ENCODE data around the gene PRAME. TPM values are rescaled to one million over a fixed set of nuclear protein-coding genes. Genes with fewer than 3 reads are reported as not detected.

Gene PRAME
- total and polyA plus RNA-seq, 2 experiments from 2014 or later: not detected

DNA sequence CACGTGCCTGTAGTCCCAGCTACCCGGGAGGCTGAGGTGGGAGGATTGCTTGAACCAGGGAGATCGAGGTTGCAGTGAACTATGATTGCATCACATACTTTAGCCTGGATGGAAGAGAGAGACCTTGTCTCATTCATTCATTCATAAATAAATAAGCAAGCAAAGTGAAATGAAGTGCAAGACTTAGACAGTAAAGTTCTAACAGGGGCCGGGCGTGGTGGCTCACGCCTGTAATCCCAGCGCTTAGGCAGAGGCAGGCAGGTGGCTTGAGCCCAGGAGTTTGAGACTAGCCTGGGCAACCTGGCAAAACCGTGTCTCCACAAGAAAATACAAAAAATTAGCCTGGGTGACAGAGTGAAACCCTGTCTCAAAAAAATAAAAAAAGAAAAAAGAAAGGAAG, 37.4 kb downstream of the PRAME start:
- WGBS, 2 experiments (ENCODE audit: low coverage in 1 of 2, low lambda C conversion rate in 2 of 2, missing lambda C conversion rate in 2 of 2): 56 to 57% methylated on average over 8 of the region's 8 CpGs
- no peaks in the 10 kb centered on the region for H3F3A ChIP-seq (ENCODE audit: insufficient read depth)

GRCh38 chr22:22520667-22521602, 38.1 kb downstream of the PRAME start:
- H3K4me3 ChIP-seq: no peak overlapping the region
- DNase-seq: no peak
- H2AFZ ChIP-seq: peak overlapping the region; percentile 69; the same call in 1 of the 2 replicates
- H3K36me3 ChIP-seq (ENCODE audit: low read depth): no peaks in the 10 kb centered on the region
- no peaks in the 10 kb centered on the region for H3K9me3 ChIP-seq (ENCODE audit: low read depth)
- 38 to 46% methylated on average over 10 to 12 of the region's 12 CpGs for WGBS, 2 experiments (ENCODE audit: low coverage in 1 of 2, low lambda C conversion rate in 2 of 2, missing lambda C conversion rate in 2 of 2)
- no peaks in the 10 kb centered on the region for H3K79me2 ChIP-seq (ENCODE audit: insufficient read depth)
- no peak overlapping the region for H3K9ac ChIP-seq
- peaks cover 11% of the 10 kb centered on the region for H3K27me3 ChIP-seq (replicated peaks; ENCODE audit: insufficient read depth)
- H3F3A ChIP-seq (ENCODE audit: insufficient read depth): no peaks in the 10 kb centered on the region
- no peak for TF ChIP-seq EZH2phosphoT487 (IDR thresholded peaks at IDR 0.05; ENCODE audit: insufficient read depth, low read depth)
- TF ChIP-seq EZH2 (IDR thresholded peaks at IDR 0.05; ENCODE audit: insufficient read depth, poor library complexity, severe bottlenecking): no peak
- no peaks in the 10 kb centered on the region for H4K20me1 ChIP-seq (ENCODE audit: insufficient read depth)
- no peak overlapping the region for H3K4me2 ChIP-seq (ENCODE audit: unreplicated experiment)
- in situ Hi-C loops (cut with MboI): no loop called here
- H3K4me1 ChIP-seq (ENCODE audit: insufficient read depth): no peaks in the 10 kb centered on the region
- H3K9me2 ChIP-seq (ENCODE audit: insufficient read depth): no peaks in the 10 kb centered on the region
- no peak overlapping the region for H3K27ac ChIP-seq

More for the DNA sequence above, 37.4 kb downstream of the PRAME start:
- no peak overlapping the region for H3K4me3 ChIP-seq
- no peaks in the 10 kb centered on the region for H4K20me1 ChIP-seq (ENCODE audit: insufficient read depth)
- TF ChIP-seq EZH2 (IDR thresholded peaks at IDR 0.05; ENCODE audit: insufficient read depth, poor library complexity, severe bottlenecking): no peak
- TF ChIP-seq EZH2phosphoT487 (IDR thresholded peaks at IDR 0.05; ENCODE audit: insufficient read depth, low read depth): no peak
- in situ Hi-C loops (cut with MboI): no loop called here
- H3K9me2 ChIP-seq (ENCODE audit: insufficient read depth): no peaks in the 10 kb centered on the region
- H3K27me3 ChIP-seq (replicated peaks; ENCODE audit: insufficient read depth): peaks cover 11% of the 10 kb centered on the region
- DNase-seq: no peak
- no peaks in the 10 kb centered on the region for H3K79me2 ChIP-seq (ENCODE audit: insufficient read depth)
- no peak overlapping the region for H3K4me2 ChIP-seq (ENCODE audit: unreplicated experiment)
- H3K9ac ChIP-seq: no peak overlapping the region
- no peak overlapping the region; the same call in 1 of the 2 replicates for H2AFZ ChIP-seq
- H3K4me1 ChIP-seq (ENCODE audit: insufficient read depth): no peaks in the 10 kb centered on the region
- no peaks in the 10 kb centered on the region for H3K36me3 ChIP-seq (ENCODE audit: low read depth)
- no peak overlapping the region for H3K27ac ChIP-seq
- H3K9me3 ChIP-seq (ENCODE audit: low read depth): no peaks in the 10 kb centered on the region

GRCh38 chr22:22520020-22520656, 38.9 kb downstream of the PRAME start, which contains the start of gene ZNF280A:
TSS of gene ZNF280A (minus strand) at chr22:22520270. CDS start at chr22:22515630, 4,640 bp downstream.
- Histone ChIP-seq H3K27ac (no peak within 1 kb of the TSS), H3K79me2 (ENCODE audit: insufficient read depth) (no peaks in the 10 kb centered on the region), H3K4me1 (ENCODE audit: insufficient read depth) (no peaks in the 10 kb centered on the region), H3F3A (ENCODE audit: insufficient read depth) (no peaks in the 10 kb centered on the region), H2AFZ (peak within 1 kb of the TSS; percentile 69; the same call in 1 of the 2 replicates), H3K27me3 (replicated peaks; ENCODE audit: insufficient read depth) (peaks cover 11% of the 10 kb centered on the region), H3K9me2 (ENCODE audit: insufficient read depth) (no peaks in the 10 kb centered on the region), H4K20me1 (ENCODE audit: insufficient read depth) (no peaks in the 10 kb centered on the region), H3K4me3 (no peak within 1 kb of the TSS), H3K36me3 (ENCODE audit: low read depth) (no peaks in the 10 kb centered on the region), H3K9me3 (ENCODE audit: low read depth) (no peaks in the 10 kb centered on the region), H3K9ac (no peak within 1 kb of the TSS), H3K4me2 (ENCODE audit: unreplicated experiment) (no peak within 1 kb of the TSS)
- DNase-seq: peak; percentile 12
- 50 to 54% methylated on average over 12 of the region's 12 CpGs for WGBS, 2 experiments (ENCODE audit: low coverage in 1 of 2, low lambda C conversion rate in 2 of 2, missing lambda C conversion rate in 2 of 2)
- in situ Hi-C loops (cut with MboI): no loop called here
- TF ChIP-seq EZH2phosphoT487 (IDR thresholded peaks at IDR 0.05; ENCODE audit: insufficient read depth, low read depth) (no peak), EZH2 (IDR thresholded peaks at IDR 0.05; ENCODE audit: insufficient read depth, poor library complexity, severe bottlenecking) (no peak)

- H3K79me2 ChIP-seq (ENCODE audit: insufficient read depth): no peaks in the 10 kb centered on the region
- H3K9ac ChIP-seq: no peak overlapping the region
- no peaks in the 10 kb centered on the region for H3K9me3 ChIP-seq (ENCODE audit: low read depth)
- H3K4me1 ChIP-seq (ENCODE audit: insufficient read depth): no peaks in the 10 kb centered on the region
- no peaks in the 10 kb centered on the region for H4K20me1 ChIP-seq (ENCODE audit: insufficient read depth)
- no peaks in the 10 kb centered on the region for H3K9me2 ChIP-seq (ENCODE audit: insufficient read depth)
- TF ChIP-seq EZH2 (IDR thresholded peaks at IDR 0.05; ENCODE audit: insufficient read depth, poor library complexity, severe bottlenecking) (no peak), EZH2phosphoT487 (IDR thresholded peaks at IDR 0.05; ENCODE audit: insufficient read depth, low read depth) (no peak)
- no peak for DNase-seq
- H3K4me2 ChIP-seq (ENCODE audit: unreplicated experiment): no peak overlapping the region
- WGBS, 2 experiments (ENCODE audit: low coverage in 1 of 2, low lambda C conversion rate in 2 of 2, missing lambda C conversion rate in 2 of 2): 38 to 55% methylated on average over 5 of the region's 5 CpGs
- H3K27me3 ChIP-seq (replicated peaks; ENCODE audit: insufficient read depth): peaks cover 8% of the 10 kb centered on the region
- H3K27ac ChIP-seq: no peak overlapping the region
- H2AFZ ChIP-seq: peak overlapping the region; percentile 69; the same call in 1 of the 2 replicates
- no peaks in the 10 kb centered on the region for H3K36me3 ChIP-seq (ENCODE audit: low read depth)
- no peak overlapping the region for H3K4me3 ChIP-seq
- no peaks in the 10 kb centered on the region for H3F3A ChIP-seq (ENCODE audit: insufficient read depth)
- in situ Hi-C loops (cut with MboI): no loop called here
These were observed 39.5 kb downstream of the PRAME start for GRCh38 chr22:22519591-22519990.
